GM12873 (cell line): Measurements from ENCODE around the gene PIGS.

Source experiments
- CTCF ChIP-seq: IDR thresholded peaks from 2 replicates; pipeline ENCODE4 v1.5.1; 2012; ENCODE audit warnings: low read depth, mild to moderate bottlenecking, moderate library complexity, low read length, control low read depth; ENCODE audit not compliant: insufficient read depth; ENCODE audit errors: missing control alignments

PIGS gene

GRCh38 chr17:28523876-28524275, 47.4 kb downstream of the PIGS start:
- TF ChIP-seq CTCF = no peak

DNA sequence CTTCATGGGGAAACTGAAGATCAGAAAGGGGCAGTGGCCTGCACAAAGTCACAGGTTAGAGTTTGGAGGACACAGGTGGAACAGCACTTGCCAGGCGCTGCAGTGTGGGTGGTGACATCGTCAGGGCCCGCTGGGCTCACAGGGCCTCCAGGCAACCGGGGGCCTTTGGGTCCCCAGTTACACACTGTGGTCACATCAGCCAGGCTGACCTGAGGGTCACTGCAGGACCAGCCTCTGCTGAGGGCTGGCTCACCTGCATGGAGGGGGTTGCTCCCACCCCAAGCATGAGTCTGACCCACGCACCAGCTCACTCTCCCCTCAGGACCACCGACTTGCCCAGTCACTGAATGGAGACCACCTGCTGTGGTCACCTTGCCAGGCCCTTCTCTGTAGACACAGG, 48.1 kb downstream of the PIGS start:
- TF ChIP-seq CTCF = no peak

DNA sequence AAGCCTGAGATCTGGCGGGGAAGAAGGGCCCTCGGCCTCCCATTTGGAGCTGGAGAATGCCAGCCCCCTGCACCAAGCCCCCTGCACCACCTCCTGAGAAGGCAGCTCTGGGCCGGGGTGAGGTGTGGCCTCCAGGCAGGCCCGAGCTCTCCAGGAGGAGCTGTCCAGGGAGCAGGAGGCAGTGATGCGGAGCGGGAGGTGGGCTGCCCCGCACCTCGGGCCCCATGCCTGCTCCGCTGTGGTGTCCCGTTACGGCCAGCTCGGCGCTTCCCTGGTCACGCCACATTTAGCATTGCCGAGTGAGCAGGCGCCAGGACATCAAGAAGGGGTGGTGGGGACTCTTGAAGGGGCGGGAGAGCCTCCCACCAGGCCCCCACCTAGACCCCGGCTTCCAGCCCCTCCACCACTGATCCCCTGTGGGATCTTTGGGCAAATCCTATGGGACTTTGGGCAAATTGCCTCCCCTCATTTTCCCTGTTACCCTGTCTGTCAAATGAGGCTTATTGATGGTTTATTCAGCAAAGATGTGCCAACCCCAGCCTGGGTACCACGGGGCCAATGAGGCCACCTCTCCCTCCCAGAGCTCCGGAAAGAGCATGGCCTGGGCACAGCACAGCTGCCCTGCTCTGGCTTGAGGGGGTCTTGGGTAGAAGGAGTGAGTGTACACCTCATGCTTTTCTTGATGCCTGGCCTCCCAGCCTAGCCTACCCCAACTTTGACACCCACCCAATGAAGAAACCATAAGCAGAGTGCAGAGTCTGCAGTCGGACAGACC, 49.8 kb downstream of the PIGS start:
- no peak for TF ChIP-seq CTCF

- no peak for TF ChIP-seq CTCF
Observed at GRCh38 chr17:28520687-28521086, 50.6 kb downstream of the PIGS start.

DNA sequence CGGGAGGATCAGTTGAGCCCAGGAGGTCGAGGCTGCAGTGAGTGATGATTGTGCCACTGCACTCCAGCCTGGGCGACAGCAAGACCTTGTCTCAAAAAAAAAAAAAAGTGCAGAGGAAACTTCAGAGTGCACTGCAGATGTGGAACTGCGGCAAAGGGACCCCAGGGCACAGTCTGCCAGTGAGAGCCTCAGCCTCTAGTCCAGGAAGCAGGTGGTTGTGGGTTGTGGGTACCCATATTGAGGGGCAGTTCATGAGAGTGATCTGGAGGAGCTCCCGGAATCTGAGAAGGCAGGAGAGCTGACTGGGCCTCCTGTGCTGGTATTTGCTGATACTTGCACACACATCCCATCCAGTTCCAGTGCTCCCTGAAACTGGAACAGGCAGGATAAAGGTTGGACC, 52.1 kb downstream of the PIGS start:
- TF ChIP-seq CTCF = no peak

- TF ChIP-seq CTCF = no peak
Observed at GRCh38 chr17:28518578-28518977, 52.7 kb downstream of the PIGS start.

- TF ChIP-seq CTCF = no peak
Observed at GRCh38 chr17:28518132-28518531, 53.2 kb downstream of the PIGS start.
